Endothelial cell of umbilical vein (primary cell): ENCODE measurements around the gene CD40. TPM values are rescaled to one million over a fixed set of nuclear protein-coding genes. Genes with fewer than 3 reads are reported as not detected.

Experiments used
- BruUV-seq: library from RNA; stranded (reverse); fragments of 400-500 nt; replicated peaks from 2 replicates; lab custom pipeline; 2021; lab: Mats Ljungman, UMichigan
- CTCF ChIA-PET: fragments of 300-600, 350-600 bp; sonication (Branson Sonifier 250); formaldehyde crosslinking; loops from one replicate; lab custom pipeline; 2021; ENCODE audit warnings: antibody characterized with exemption, inconsistent platforms; lab: Charles Lee
- POLR2A ChIA-PET: fragments of 300-600, 350-600 bp; sonication (Branson Sonifier 250); formaldehyde crosslinking; loops from one replicate; lab custom pipeline; 2021; ENCODE audit warnings: antibody characterized with exemption, inconsistent platforms; lab: Charles Lee
- DNase-seq: peaks from one replicate; pipeline ENCODE4 v3.0.0-alpha.2; 2011; ENCODE audit warnings: low read depth, low spot score
- FAIRE-seq: peaks from 2 replicates; lab custom pipeline; 2011; peaks lifted over from hg19 to GRCh38; lab: Jason Lieb, UNC
- H2AFZ ChIP-seq: 2 replicates; pipeline ENCODE4 v1.6.0; 2012; ENCODE audit warnings: low read depth, low read length, control low read depth, inconsistent platforms
- H3K27ac ChIP-seq: 2 replicates; pipeline ENCODE4 v1.5.1; 2011; ENCODE audit warnings: low read depth, mild to moderate bottlenecking, control low read depth, low read length, moderate library complexity; ENCODE audit not compliant: insufficient read depth
- H3K27me3 ChIP-seq, 2 experiments: 2 replicates each; pipeline versions ENCODE4 v1.6.0 to v1.6.1; 2011; ENCODE audit warnings: low read length in 2 of 2, mixed read lengths in 1 of 2; ENCODE audit not compliant: control insufficient read depth in 2 of 2, insufficient read depth in 2 of 2
- H3K36me3 ChIP-seq, 2 experiments: 2 replicates in 1 of 2; 3 replicates in 1 of 2; pipeline ENCODE4 v1.5.1; 2011; ENCODE audit warnings: low read length in 2 of 2, mild to moderate bottlenecking in 1 of 2, moderate library complexity in 1 of 2; ENCODE audit not compliant: control insufficient read depth in 2 of 2, insufficient read depth in 2 of 2; ENCODE audit errors: extremely low read depth in 1 of 2
- H3K4me1 ChIP-seq: 3 replicates; pipeline ENCODE4 v1.5.1; 2011; ENCODE audit warnings: mild to moderate bottlenecking, low read length; ENCODE audit not compliant: control insufficient read depth, insufficient read depth; ENCODE audit errors: extremely low read depth
- H3K4me2 ChIP-seq: 2 replicates; pipeline ENCODE4 v1.6.1; 2011; ENCODE audit warnings: low read length, control low read depth, mixed read lengths; ENCODE audit not compliant: insufficient read depth
- H3K4me3 ChIP-seq, 3 experiments: fragments of 200-600 bp in 1 of 3; sonication (generic), shearing (Covaris generic) in 1 of 3; replicated peaks in 1 of 3; 2 replicates each; pipeline ENCODE4 v1.5.1; 2011 to 2016; ENCODE audit warnings: control low read depth in 3 of 3, low read length in 3 of 3, mild to moderate bottlenecking in 2 of 3, inconsistent platforms in 1 of 3, low read depth in 1 of 3, moderate library complexity in 1 of 3; ENCODE audit not compliant: insufficient read depth in 1 of 3
- H3K79me2 ChIP-seq: 2 replicates; pipeline ENCODE4 v1.6.0; 2012; ENCODE audit warnings: low read length, inconsistent platforms; ENCODE audit not compliant: control insufficient read depth, insufficient read depth
- H3K9ac ChIP-seq: replicated peaks from 2 replicates; pipeline ENCODE3; 2011; ENCODE audit warnings: low read length, control low read depth; ENCODE audit not compliant: insufficient read depth; ENCODE audit errors: extremely low read depth
- H3K9me1 ChIP-seq: replicated peaks from 3 replicates; pipeline ENCODE4 v1.6.0; 2011; ENCODE audit warnings: mild to moderate bottlenecking, low read length; ENCODE audit not compliant: control insufficient read depth, insufficient read depth; ENCODE audit errors: extremely low read depth
- H3K9me3 ChIP-seq: replicated peaks from 2 replicates; pipeline ENCODE4 v1.5.1; 2012; ENCODE audit warnings: low read length, inconsistent platforms; ENCODE audit not compliant: control insufficient read depth, insufficient read depth
- H4K20me1 ChIP-seq: replicated peaks from 2 replicates; pipeline ENCODE3; 2011; ENCODE audit warnings: mild to moderate bottlenecking, low read length; ENCODE audit not compliant: control insufficient read depth, insufficient read depth; ENCODE audit errors: extremely low read depth
- CTCF ChIP-seq, 2 donors: IDR thresholded peaks; 1 replicate in 1 of 2; 2 replicates in 1 of 2; pipeline ENCODE4 v1.5.1; 2011; ENCODE audit warnings: low read length in 2 of 2, mild to moderate bottlenecking in 2 of 2, moderate library complexity in 2 of 2, control low read depth in 1 of 2, inconsistent platforms in 1 of 2, low read depth in 1 of 2; ENCODE audit not compliant: insufficient read depth in 1 of 2; ENCODE audit errors: extremely low read depth in 1 of 2
- EZH2 ChIP-seq: IDR thresholded peaks from 2 replicates; pipeline ENCODE4 v1.6.1; 2012; ENCODE audit warnings: borderline replicate concordance, low read depth, mild to moderate bottlenecking, moderate library complexity, low read length, inconsistent platforms; ENCODE audit not compliant: severe bottlenecking
- FOS ChIP-seq: IDR thresholded peaks from 2 replicates; pipeline ENCODE4 v1.6.1; 2011; ENCODE audit warnings: mild to moderate bottlenecking, low read length, moderate library complexity, borderline replicate concordance; ENCODE audit not compliant: insufficient read depth
- JUN ChIP-seq: IDR thresholded peaks from 2 replicates; pipeline ENCODE4 v1.6.1; 2011; ENCODE audit warnings: borderline replicate concordance, low read depth; ENCODE audit not compliant: insufficient read length, insufficient read depth
- MAX ChIP-seq: IDR thresholded peaks from 2 replicates; pipeline ENCODE4 v1.6.1; 2011; ENCODE audit not compliant: insufficient read depth, insufficient read length
- POLR2A ChIP-seq: IDR thresholded peaks from 2 replicates; pipeline ENCODE4 v1.6.1; 2012; ENCODE audit warnings: low read depth, mild to moderate bottlenecking, control low read depth, low read length
- POLR2AphosphoS5 ChIP-seq: IDR thresholded peaks from 2 replicates; pipeline ENCODE4 v1.6.1; 2012; ENCODE audit warnings: low read depth, mild to moderate bottlenecking, control low read depth, low read length, moderate library complexity; ENCODE audit not compliant: insufficient read depth
- dilution Hi-C: fragments of 300-500 bp; cut with MboI; formaldehyde crosslinking; loops from one replicate; pipeline ENCODE4 v1.15.0; 2019; ENCODE audit warnings: low sequenced_read_pairs; ENCODE audit not compliant: extremely low pct_ligation_motif_present
- intact Hi-C: fragments of 100-400 bp; cut with micrococcal nuclease; formaldehyde crosslinking; loops from one replicate; pipeline ENCODE4 v1.10.0; 2022
- polyA plus RNA-seq, 4 experiments: library from polyadenylated mRNA; depleted of rRNA in 3 of 4; stranded (reverse) in 3 of 4; unstranded in 1 of 4; fragments of >200 nt; gene quantifications; 2 replicates each; pipeline versions ENCODE4 v1.2.1 to v1.2.3, GENCODE V29; 2011 to 2012; ENCODE audit warnings: missing spikeins in 1 of 4
- total RNA-seq: library from RNA; stranded (reverse); gene quantifications from 2 replicates; pipeline ENCODE4 v1.2.3, GENCODE V29; 2021

CD40 gene
- total and polyA plus RNA-seq, 2 donors (not counting 3 experiments of a cell fraction or from before 2014, with no cell fraction given) = 36.6 to 38.3 TPM

- Histone ChIP-seq H2AFZ (no peak overlapping the region), H3K4me2 (no peak overlapping the region), H3K4me1 (no peaks in the 10 kb centered on the region), H3K9me1 (no peaks in the 10 kb centered on the region), H3K4me3 (no peak overlapping the region), H3K9me3 (no peaks in the 10 kb centered on the region), H3K79me2 (peaks cover 48% of the 10 kb centered on the region), H4K20me1 (peaks cover 26% of the 10 kb centered on the region), H3K36me3 (peaks cover 12 to 21% of the 10 kb centered on the region in 2 experiments), H3K9ac (no peak overlapping the region), H3K27ac (no peak overlapping the region), H3K27me3 (no peaks in the 10 kb centered on the region)
- ChIA-PET POLR2A (no interaction called here), CTCF (interaction anchor here (1.3 to 2.6 kb wide), 3 partner anchors 10 to 92 kb away, joined by 3 to 10 read pairs (median 6); no protein-coding TSS in a partner anchor)
- TF ChIP-seq POLR2AphosphoS5 (no peak), JUN (no peak), FOS (no peak), MAX (no peak), POLR2A (no peak), CTCF (IDR thresholded peaks at IDR 0.05; ENCODE audit: extremely low read depth in 1 of 2, insufficient read depth in 1 of 2, low read depth in 1 of 2, low read length in 2 of 2) (no peak), EZH2 (no peak)
- no TSS peak for BruUV-seq
- dilution Hi-C loops (no loop called here), intact Hi-C loops (no loop called here)
- FAIRE-seq = no peak
- no peak for DNase-seq
Measured at GRCh38 chr20:46078954-46079353, 39.2 kb upstream of the CD40 start.
